ENCODE results near the gene CFAP298.
"Not testable (repeated sequence)": the region's sequence is repeated elsewhere in the genome, so short reads cannot be mapped to it uniquely, and the experiment has no call there.

CFAP298 gene

GRCh38 chr21:32612075-32612998, at the start of gene CFAP298:
CFAP298 (minus strand) TSS chr21:32612377; CDS start chr21:32612243, 134 bp downstream.
- DNase-seq = peak; percentile 77

- DNase-seq = not testable (repeated sequence)
Observed at GRCh38 chr21:32661026-32661782, 49.0 kb upstream of the CFAP298 start.

- DNase-seq = no peak
Observed at GRCh38 chr21:32658524-32658923, 46.3 kb upstream of the CFAP298 start.

- no peak for DNase-seq
Observed at GRCh38 chr21:32653326-32653901, 41.2 kb upstream of the CFAP298 start.

- no peak for DNase-seq
Observed at GRCh38 chr21:32648165-32648564, 36.0 kb upstream of the CFAP298 start.

- no peak for DNase-seq
Observed at GRCh38 chr21:32645261-32646182, 33.3 kb upstream of the CFAP298 start.

GRCh38 chr21:32641710-32642698, 29.8 kb upstream of the CFAP298 start:
- DNase-seq = no peak

- DNase-seq = no peak
Observed at GRCh38 chr21:32626621-32627196, 14.5 kb upstream of the CFAP298 start.

GRCh38 chr21:32618218-32618617, 6.0 kb upstream of the CFAP298 start:
- not testable (repeated sequence) for DNase-seq

- no peak for DNase-seq
Observed at GRCh38 chr21:32613436-32614043, 1.4 kb upstream of the CFAP298 start.

- DNase-seq = no peak
Observed at GRCh38 chr21:32612999-32613337, 791 bp upstream of the CFAP298 start.

GRCh38 chr21:32611471-32611997, 643 bp downstream of the CFAP298 start:
- DNase-seq = peak; percentile 28

- not testable (repeated sequence) for DNase-seq
Observed at GRCh38 chr21:32610940-32611339, 1.2 kb downstream of the CFAP298 start.

GRCh38 chr21:32608851-32609250, 3.3 kb downstream of the CFAP298 start:
- DNase-seq = no peak

- DNase-seq = no peak
Observed at GRCh38 chr21:32605469-32605868, 6.7 kb downstream of the CFAP298 start.

- DNase-seq = peak; percentile 94
Observed at GRCh38 chr21:32604464-32604863, 7.7 kb downstream of the CFAP298 start.

GRCh38 chr21:32603131-32603530, 9.0 kb downstream of the CFAP298 start:
- DNase-seq = peak; percentile 65

- no peak for DNase-seq
Observed at GRCh38 chr21:32602099-32602498, 10.1 kb downstream of the CFAP298 start.

- peak; percentile 68 for DNase-seq
Observed at GRCh38 chr21:32599526-32599925, 12.7 kb downstream of the CFAP298 start.

GRCh38 chr21:32599091-32599490, 13.1 kb downstream of the CFAP298 start:
- DNase-seq = no peak
